ENCODE data around the gene CGN.

CGN gene

GRCh38 chr1:151568626-151569088, 57.5 kb downstream of the CGN start:
- H3K9ac ChIP-seq (ENCODE audit: low read length): no peak overlapping the region
- peaks cover 9% of the 10 kb centered on the region for H3K36me3 ChIP-seq (ENCODE audit: control insufficient read depth, insufficient read depth, low read length)
- no peaks in the 10 kb centered on the region for H3K27me3 ChIP-seq (ENCODE audit: control insufficient read depth, insufficient read depth, low read length)
- H3K4me1 ChIP-seq (ENCODE audit: control insufficient read depth, insufficient read depth, low read length): peaks cover 17% of the 10 kb centered on the region
- H3K4me3 ChIP-seq (ENCODE audit: low read length): no peak overlapping the region
- H3K9me3 ChIP-seq (ENCODE audit: control insufficient read depth, low read length): no peaks in the 10 kb centered on the region

- Histone ChIP-seq H3K9me3 (ENCODE audit: control insufficient read depth, low read length) (no peaks in the 10 kb centered on the region), H3K4me3 (ENCODE audit: low read length) (no peak overlapping the region), H3K4me1 (ENCODE audit: control insufficient read depth, insufficient read depth, low read length) (peaks cover 37% of the 10 kb centered on the region), H3K9ac (ENCODE audit: low read length) (no peak overlapping the region), H3K27me3 (ENCODE audit: control insufficient read depth, insufficient read depth, low read length) (no peaks in the 10 kb centered on the region), H3K36me3 (ENCODE audit: control insufficient read depth, insufficient read depth, low read length) (peaks cover 9% of the 10 kb centered on the region)
These were observed 59.6 kb downstream of the CGN start for GRCh38 chr1:151570819-151571218.

- H3K9ac ChIP-seq (ENCODE audit: low read length): no peak overlapping the region
- H3K36me3 ChIP-seq (ENCODE audit: control insufficient read depth, insufficient read depth, low read length): peaks cover 11% of the 10 kb centered on the region
- no peak overlapping the region for H3K4me3 ChIP-seq (ENCODE audit: low read length)
- no peaks in the 10 kb centered on the region for H3K27me3 ChIP-seq (ENCODE audit: control insufficient read depth, insufficient read depth, low read length)
- no peaks in the 10 kb centered on the region for H3K9me3 ChIP-seq (ENCODE audit: control insufficient read depth, low read length)
- H3K4me1 ChIP-seq (ENCODE audit: control insufficient read depth, insufficient read depth, low read length): peaks cover 31% of the 10 kb centered on the region
These were observed 63.7 kb downstream of the CGN start for GRCh38 chr1:151574575-151575529.

GRCh38 chr1:151577173-151577572, 66.0 kb downstream of the CGN start:
- H3K36me3 ChIP-seq (ENCODE audit: control insufficient read depth, insufficient read depth, low read length): peaks cover 15% of the 10 kb centered on the region
- H3K4me1 ChIP-seq (ENCODE audit: control insufficient read depth, insufficient read depth, low read length): peaks cover 31% of the 10 kb centered on the region

GRCh38 chr1:151578941-151579340, 67.8 kb downstream of the CGN start:
- Histone ChIP-seq H3K4me3 (ENCODE audit: low read length) (no peak overlapping the region), H3K9me3 (ENCODE audit: control insufficient read depth, low read length) (no peaks in the 10 kb centered on the region), H3K27me3 (ENCODE audit: control insufficient read depth, insufficient read depth, low read length) (no peaks in the 10 kb centered on the region), H3K4me1 (ENCODE audit: control insufficient read depth, insufficient read depth, low read length) (peaks cover 27% of the 10 kb centered on the region), H3K9ac (ENCODE audit: low read length) (no peak overlapping the region), H3K36me3 (ENCODE audit: control insufficient read depth, insufficient read depth, low read length) (peaks cover 10% of the 10 kb centered on the region)

More at GRCh38 chr1:151577173-151577572, 66.0 kb downstream of the CGN start:
- no peaks in the 10 kb centered on the region for H3K9me3 ChIP-seq (ENCODE audit: control insufficient read depth, low read length)
- H3K4me3 ChIP-seq (ENCODE audit: low read length): no peak overlapping the region
- H3K9ac ChIP-seq (ENCODE audit: low read length): no peak overlapping the region
- H3K27me3 ChIP-seq (ENCODE audit: control insufficient read depth, insufficient read depth, low read length): no peaks in the 10 kb centered on the region

GRCh38 chr1:151579436-151580225, 68.4 kb downstream of the CGN start:
- Histone ChIP-seq H3K9me3 (ENCODE audit: control insufficient read depth, low read length) (no peaks in the 10 kb centered on the region), H3K9ac (ENCODE audit: low read length) (no peak overlapping the region), H3K27me3 (ENCODE audit: control insufficient read depth, insufficient read depth, low read length) (no peaks in the 10 kb centered on the region), H3K4me3 (ENCODE audit: low read length) (no peak overlapping the region), H3K4me1 (ENCODE audit: control insufficient read depth, insufficient read depth, low read length) (peaks cover 27% of the 10 kb centered on the region), H3K36me3 (ENCODE audit: control insufficient read depth, insufficient read depth, low read length) (peaks cover 10% of the 10 kb centered on the region)

GRCh38 chr1:151581451-151581850, 70.3 kb downstream of the CGN start:
- Histone ChIP-seq H3K4me3 (ENCODE audit: low read length) (no peak overlapping the region), H3K9me3 (ENCODE audit: control insufficient read depth, low read length) (no peaks in the 10 kb centered on the region), H3K9ac (ENCODE audit: low read length) (no peak overlapping the region), H3K36me3 (ENCODE audit: control insufficient read depth, insufficient read depth, low read length) (peaks cover 4% of the 10 kb centered on the region), H3K4me1 (ENCODE audit: control insufficient read depth, insufficient read depth, low read length) (peaks cover 33% of the 10 kb centered on the region), H3K27me3 (ENCODE audit: control insufficient read depth, insufficient read depth, low read length) (no peaks in the 10 kb centered on the region)

- Histone ChIP-seq H3K4me1 (ENCODE audit: control insufficient read depth, insufficient read depth, low read length) (peaks cover 33% of the 10 kb centered on the region), H3K36me3 (ENCODE audit: control insufficient read depth, insufficient read depth, low read length) (peaks cover 4% of the 10 kb centered on the region), H3K27me3 (ENCODE audit: control insufficient read depth, insufficient read depth, low read length) (no peaks in the 10 kb centered on the region), H3K9ac (ENCODE audit: low read length) (no peak overlapping the region), H3K9me3 (ENCODE audit: control insufficient read depth, low read length) (no peaks in the 10 kb centered on the region), H3K4me3 (ENCODE audit: low read length) (no peak overlapping the region)
These were observed 70.7 kb downstream of the CGN start for GRCh38 chr1:151581921-151582320.

- Histone ChIP-seq H3K36me3 (ENCODE audit: control insufficient read depth, insufficient read depth, low read length) (peaks cover 4% of the 10 kb centered on the region), H3K4me1 (ENCODE audit: control insufficient read depth, insufficient read depth, low read length) (peaks cover 29% of the 10 kb centered on the region), H3K9me3 (ENCODE audit: control insufficient read depth, low read length) (no peaks in the 10 kb centered on the region), H3K4me3 (ENCODE audit: low read length) (no peak overlapping the region), H3K9ac (ENCODE audit: low read length) (no peak overlapping the region), H3K27me3 (ENCODE audit: control insufficient read depth, insufficient read depth, low read length) (no peaks in the 10 kb centered on the region)
These were observed 72.6 kb downstream of the CGN start for GRCh38 chr1:151583796-151584195.

- H3K27me3 ChIP-seq (ENCODE audit: control insufficient read depth, insufficient read depth, low read length): no peaks in the 10 kb centered on the region
- no peak overlapping the region for H3K4me3 ChIP-seq (ENCODE audit: low read length)
- H3K4me1 ChIP-seq (ENCODE audit: control insufficient read depth, insufficient read depth, low read length): peaks cover 27% of the 10 kb centered on the region
- no peaks in the 10 kb centered on the region for H3K9me3 ChIP-seq (ENCODE audit: control insufficient read depth, low read length)
- H3K9ac ChIP-seq (ENCODE audit: low read length): no peak overlapping the region
- H3K36me3 ChIP-seq (ENCODE audit: control insufficient read depth, insufficient read depth, low read length): peaks cover 4% of the 10 kb centered on the region
These were observed 73.1 kb downstream of the CGN start for GRCh38 chr1:151584278-151584677.

- no peak overlapping the region for H3K9ac ChIP-seq (ENCODE audit: low read length)
- no peak overlapping the region for H3K4me3 ChIP-seq (ENCODE audit: low read length)
- H3K4me1 ChIP-seq (ENCODE audit: control insufficient read depth, insufficient read depth, low read length): peaks cover 27% of the 10 kb centered on the region
- H3K36me3 ChIP-seq (ENCODE audit: control insufficient read depth, insufficient read depth, low read length): peaks cover 4% of the 10 kb centered on the region
- H3K27me3 ChIP-seq (ENCODE audit: control insufficient read depth, insufficient read depth, low read length): no peaks in the 10 kb centered on the region
- no peaks in the 10 kb centered on the region for H3K9me3 ChIP-seq (ENCODE audit: control insufficient read depth, low read length)
These were observed 73.6 kb downstream of the CGN start for GRCh38 chr1:151584780-151585179.

- H3K9me3 ChIP-seq (ENCODE audit: control insufficient read depth, low read length): no peaks in the 10 kb centered on the region
- no peak overlapping the region for H3K4me3 ChIP-seq (ENCODE audit: low read length)
- H3K4me1 ChIP-seq (ENCODE audit: control insufficient read depth, insufficient read depth, low read length): peaks cover 27% of the 10 kb centered on the region
- H3K9ac ChIP-seq (ENCODE audit: low read length): no peak overlapping the region
- H3K36me3 ChIP-seq (ENCODE audit: control insufficient read depth, insufficient read depth, low read length): peaks cover 4% of the 10 kb centered on the region
- no peaks in the 10 kb centered on the region for H3K27me3 ChIP-seq (ENCODE audit: control insufficient read depth, insufficient read depth, low read length)
These were observed 74.4 kb downstream of the CGN start for GRCh38 chr1:151585622-151586021.

Measured in mucosa of stomach (tissue), 1 donor.